ENCODE data around the gene SRSF12. TPM values are rescaled to one million over a fixed set of nuclear protein-coding genes. Genes with fewer than 3 reads are reported as not detected.
A peak's percentile ranks its signal among the peaks of the same experiment; 100 is the strongest.

Gene SRSF12
- total RNA-seq, 4 donors from 2014 or later, result 0.74 to 1.4 (median 1.1) TPM

DNA sequence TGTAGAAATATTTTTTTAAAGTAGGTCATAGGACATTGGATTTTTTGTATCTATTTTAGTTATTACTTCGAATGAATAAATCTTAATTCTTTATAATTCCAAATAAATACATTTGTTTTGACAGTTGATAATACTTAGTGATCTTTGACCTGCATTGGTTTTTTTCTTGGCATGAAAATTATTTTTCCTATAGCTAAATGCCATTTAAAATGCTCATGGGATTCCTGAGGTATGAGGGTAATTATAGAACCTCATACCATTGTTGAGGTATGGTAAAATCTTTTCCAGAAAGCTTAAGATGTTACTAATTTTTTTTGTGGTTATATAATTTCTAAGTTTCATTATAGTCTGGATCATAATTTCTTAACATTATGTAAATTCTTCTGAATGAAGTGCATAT lies 36.3 kb upstream of the SRSF12 start:
- ATAC-seq, result no peak
- 64 to 67% methylated on average over 1 of the region's 1 CpG for WGBS, 2 donors (ENCODE audit: low coverage in 1 of 2)
- Histone ChIP-seq H3K27me3 (no peaks in the 10 kb centered on the region), H3K36me3 (peaks cover 0 to 28% of the 10 kb centered on the region in 2 donors), H3K4me3 (no peak overlapping the region), H3K4me1 (peaks cover 0 to 1% (median 0%) of the 10 kb centered on the region in 3 donors), H3K27ac (no peak overlapping the region), H3K9me3 (no peaks in the 10 kb centered on the region)
- TF ChIP-seq, protein P1, sequence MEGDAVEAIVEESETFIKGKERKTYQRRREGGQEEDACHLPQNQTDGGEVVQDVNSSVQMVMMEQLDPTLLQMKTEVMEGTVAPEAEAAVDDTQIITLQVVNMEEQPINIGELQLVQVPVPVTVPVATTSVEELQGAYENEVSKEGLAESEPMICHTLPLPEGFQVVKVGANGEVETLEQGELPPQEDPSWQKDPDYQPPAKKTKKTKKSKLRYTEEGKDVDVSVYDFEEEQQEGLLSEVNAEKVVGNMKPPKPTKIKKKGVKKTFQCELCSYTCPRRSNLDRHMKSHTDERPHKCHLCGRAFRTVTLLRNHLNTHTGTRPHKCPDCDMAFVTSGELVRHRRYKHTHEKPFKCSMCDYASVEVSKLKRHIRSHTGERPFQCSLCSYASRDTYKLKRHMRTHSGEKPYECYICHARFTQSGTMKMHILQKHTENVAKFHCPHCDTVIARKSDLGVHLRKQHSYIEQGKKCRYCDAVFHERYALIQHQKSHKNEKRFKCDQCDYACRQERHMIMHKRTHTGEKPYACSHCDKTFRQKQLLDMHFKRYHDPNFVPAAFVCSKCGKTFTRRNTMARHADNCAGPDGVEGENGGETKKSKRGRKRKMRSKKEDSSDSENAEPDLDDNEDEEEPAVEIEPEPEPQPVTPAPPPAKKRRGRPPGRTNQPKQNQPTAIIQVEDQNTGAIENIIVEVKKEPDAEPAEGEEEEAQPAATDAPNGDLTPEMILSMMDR (IDR thresholded peaks at IDR 0.05), result no peak
- TF ChIP-seq EP300 (IDR thresholded peaks at IDR 0.05), result no peak
- no peak for TF ChIP-seq POLR2A (IDR thresholded peaks at IDR 0.05)
- TF ChIP-seq POLR2AphosphoS5 (IDR thresholded peaks at IDR 0.05), result no peak

- Histone ChIP-seq H3K36me3 (peaks cover 0 to 16% of the 10 kb centered on the region in 2 donors), H3K9me3 (no peaks in the 10 kb centered on the region), H3K4me1 (peaks cover 0 to 44% (median 4%) of the 10 kb centered on the region in 3 donors), H3K27ac (peak overlapping the region in 3 of 4 donors; percentile 16 to 95 (median 95)), H3K4me3 (no peak overlapping the region), H3K27me3 (no peaks in the 10 kb centered on the region)
- no peak for ATAC-seq
- WGBS, 2 donors (ENCODE audit: low coverage in 1 of 2), result 81 to 85% methylated on average over 14 to 16 of the region's 17 CpGs
- TF ChIP-seq, protein P1 (IDR thresholded peaks at IDR 0.05), result no peak
- TF ChIP-seq POLR2AphosphoS5 (IDR thresholded peaks at IDR 0.05) (no peak), EP300 (IDR thresholded peaks at IDR 0.05) (no peak)
Observed at GRCh38 chr6:89148016-89148750, 30.3 kb upstream of the SRSF12 start.

DNA sequence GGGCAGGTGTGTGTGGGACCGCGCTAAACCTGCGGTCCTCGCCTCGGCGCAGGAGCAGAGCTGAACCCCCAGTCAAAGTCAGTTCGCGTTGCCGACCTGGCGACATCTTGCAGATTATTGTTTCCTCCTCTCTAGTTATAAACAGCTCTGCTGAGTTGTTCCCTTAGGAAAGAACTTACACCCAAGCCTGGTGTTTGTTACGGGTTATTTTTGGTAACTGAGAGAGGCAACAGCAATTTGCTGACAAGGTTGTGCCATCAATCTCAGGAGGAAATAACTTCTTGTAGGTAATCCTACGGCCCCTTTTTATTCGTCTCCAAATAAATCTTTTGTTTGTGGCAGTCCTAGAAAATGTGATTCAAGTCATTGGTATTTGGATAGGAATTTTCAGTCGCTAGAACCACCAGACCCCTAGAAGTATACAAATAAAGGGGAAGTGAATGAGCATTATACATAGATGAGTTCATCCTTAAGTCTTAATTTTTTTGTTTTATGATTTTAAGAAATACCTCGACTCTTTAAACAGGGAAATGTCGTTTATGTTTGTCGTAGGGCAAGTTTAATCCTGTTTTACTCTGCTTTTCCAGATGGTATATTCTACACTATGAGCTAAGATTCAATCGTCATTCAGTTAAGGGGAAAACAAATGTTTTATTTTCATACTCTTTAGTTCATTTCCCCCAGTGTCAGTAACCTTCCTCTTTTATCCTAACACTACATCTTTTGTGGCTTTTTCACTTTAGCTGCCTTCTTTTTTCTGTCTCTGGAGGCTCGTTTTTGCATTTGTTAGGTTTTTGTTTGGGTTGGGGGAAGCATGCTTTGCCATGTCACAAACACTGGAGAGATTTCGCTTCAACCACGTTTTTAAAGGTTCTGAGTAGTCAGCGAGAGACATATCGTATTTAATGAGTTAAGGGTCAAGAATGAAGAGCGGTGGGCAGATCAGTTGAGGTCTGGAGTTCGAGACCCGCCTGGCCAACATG lies 29.1 kb upstream of the SRSF12 start:
- Histone ChIP-seq H3K9me3 (no peaks in the 10 kb centered on the region), H3K27me3 (no peaks in the 10 kb centered on the region), H3K27ac (peak overlapping the region; percentile 82 to 95 (median 90)), H3K36me3 (peaks cover 0 to 16% of the 10 kb centered on the region in 2 donors), H3K4me3 (peak overlapping the region; percentile 70 to 96), H3K4me1 (peaks cover 0 to 44% (median 4%) of the 10 kb centered on the region in 3 donors)
- TF ChIP-seq, protein P1 (IDR thresholded peaks at IDR 0.05), result no peak
- TF ChIP-seq POLR2AphosphoS5 (IDR thresholded peaks at IDR 0.05) (peak; percentile 85), POLR2A (IDR thresholded peaks at IDR 0.05) (no peak)
- ATAC-seq, result peak; percentile 34
- WGBS, 2 donors (ENCODE audit: low coverage in 1 of 2), result 11 to 50% methylated on average over 7 to 16 of the region's 26 CpGs

DNA sequence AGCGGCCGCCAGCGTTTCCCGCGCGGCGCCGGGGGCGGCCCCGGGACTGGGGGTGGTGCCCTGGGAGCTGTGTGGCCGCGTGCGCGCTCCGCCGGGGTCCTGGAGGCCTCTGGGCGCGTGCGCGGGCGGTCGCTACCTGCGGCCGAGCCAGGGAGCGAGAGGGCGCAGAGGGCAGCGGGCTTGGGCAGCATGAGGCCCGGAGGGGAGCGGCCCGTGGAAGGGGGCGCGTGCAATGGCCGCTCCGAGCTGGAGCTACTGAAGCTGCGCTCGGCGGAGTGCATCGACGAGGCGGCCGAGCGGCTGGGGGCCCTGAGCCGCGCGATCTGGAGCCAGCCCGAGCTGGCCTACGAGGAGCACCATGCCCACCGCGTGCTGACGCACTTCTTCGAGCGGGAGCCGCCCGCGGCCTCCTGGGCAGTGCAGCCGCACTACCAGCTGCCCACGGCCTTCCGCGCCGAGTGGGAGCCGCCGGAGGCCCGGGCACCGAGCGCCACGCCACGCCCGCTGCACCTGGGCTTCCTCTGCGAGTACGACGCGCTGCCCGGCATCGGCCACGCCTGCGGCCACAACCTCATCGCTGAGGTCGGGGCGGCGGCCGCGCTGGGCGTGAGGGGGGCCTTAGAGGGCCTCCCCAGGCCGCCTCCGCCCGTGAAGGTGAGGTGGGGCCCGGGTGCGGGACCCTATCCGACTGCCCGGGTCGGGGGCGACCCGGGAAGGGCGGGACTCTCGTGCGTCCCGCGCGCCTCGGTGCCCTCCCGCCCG lies 28.3 kb upstream of the SRSF12 start, which contains the start of gene PM20D2:
TSS of gene PM20D2 (plus strand) at position 100 of the 762 bp plus-strand sequence. CDS start at position 190, 90 bp downstream.
- peak within 1 kb of the TSS; percentile 70 to 96 for H3K4me3 ChIP-seq
- WGBS, 2 donors (ENCODE audit: low coverage in 1 of 2), result no CpG with 5 or more reads among the region's 102 CpGs
- peak; percentile 77 for TF ChIP-seq POLR2AphosphoS5 (IDR thresholded peaks at IDR 0.05)
- TF ChIP-seq POLR2A (IDR thresholded peaks at IDR 0.05), result peak in 1 of 2 donors; percentile 67
- TF ChIP-seq EP300 (IDR thresholded peaks at IDR 0.05), result no peak
- TF ChIP-seq, protein P1 (IDR thresholded peaks at IDR 0.05), result no peak
- H3K27ac ChIP-seq, result peak within 1 kb of the TSS; percentile 82 to 95 (median 90)
- no peaks in the 10 kb centered on the region for H3K27me3 ChIP-seq
- no peaks in the 10 kb centered on the region for H3K9me3 ChIP-seq
- peaks cover 0 to 8% of the 10 kb centered on the region in 2 donors for H3K36me3 ChIP-seq
- peak; percentile 87 for ATAC-seq
- peaks cover 0 to 44% (median 4%) of the 10 kb centered on the region in 3 donors for H3K4me1 ChIP-seq
